Bone marrow (tissue), 2 donors: ENCODE data around the gene LRRC47.

Experiments used
- DNase-seq, 2 donors: peaks; one replicate each; lab custom pipeline; 2025; lab: John Stamatoyannopoulos, UW

The LRRC47 gene

DNA sequence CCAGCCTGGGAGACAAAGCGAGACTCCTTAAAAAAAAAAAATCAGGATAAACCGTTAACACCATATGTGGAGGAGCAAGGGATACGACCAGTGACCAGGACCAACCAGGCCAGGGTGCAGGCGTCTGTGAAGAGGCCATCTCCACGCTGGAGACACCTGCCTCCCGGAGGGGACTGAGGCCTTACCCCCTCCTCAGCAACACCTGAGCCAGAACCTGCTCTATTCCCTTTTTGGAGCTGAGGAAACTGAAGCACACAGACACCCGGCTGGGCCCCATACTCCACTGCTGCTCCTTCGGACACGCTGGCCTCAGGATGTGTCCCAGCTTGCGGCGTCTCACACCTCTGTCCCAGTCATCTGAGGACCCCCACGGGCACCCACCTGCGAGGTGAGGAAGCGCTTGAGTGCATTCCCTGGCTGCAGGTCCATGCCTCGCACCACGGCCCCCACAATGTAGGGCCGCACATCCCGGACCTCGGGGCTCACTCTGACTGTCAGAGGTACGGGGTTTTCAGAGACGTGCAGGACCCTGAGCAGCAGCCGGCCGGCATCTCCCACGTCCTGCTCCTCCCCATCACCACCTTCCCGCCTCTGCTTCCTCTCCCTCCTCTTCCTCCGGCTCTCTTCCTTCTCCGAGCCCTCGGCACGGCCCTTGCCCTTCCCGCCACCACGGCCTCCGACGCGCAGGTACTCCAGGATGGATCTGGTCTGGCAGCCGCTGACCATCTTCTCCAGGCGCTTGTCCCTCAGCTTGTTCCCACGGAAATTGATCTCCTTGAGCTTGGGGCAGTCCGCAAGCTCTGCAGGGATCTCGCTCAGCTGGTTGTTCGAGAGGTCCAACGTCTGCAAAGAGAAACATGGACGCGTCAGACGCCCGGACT lies 9.6 kb downstream of the LRRC47 start:
- no peak for DNase-seq

DNA sequence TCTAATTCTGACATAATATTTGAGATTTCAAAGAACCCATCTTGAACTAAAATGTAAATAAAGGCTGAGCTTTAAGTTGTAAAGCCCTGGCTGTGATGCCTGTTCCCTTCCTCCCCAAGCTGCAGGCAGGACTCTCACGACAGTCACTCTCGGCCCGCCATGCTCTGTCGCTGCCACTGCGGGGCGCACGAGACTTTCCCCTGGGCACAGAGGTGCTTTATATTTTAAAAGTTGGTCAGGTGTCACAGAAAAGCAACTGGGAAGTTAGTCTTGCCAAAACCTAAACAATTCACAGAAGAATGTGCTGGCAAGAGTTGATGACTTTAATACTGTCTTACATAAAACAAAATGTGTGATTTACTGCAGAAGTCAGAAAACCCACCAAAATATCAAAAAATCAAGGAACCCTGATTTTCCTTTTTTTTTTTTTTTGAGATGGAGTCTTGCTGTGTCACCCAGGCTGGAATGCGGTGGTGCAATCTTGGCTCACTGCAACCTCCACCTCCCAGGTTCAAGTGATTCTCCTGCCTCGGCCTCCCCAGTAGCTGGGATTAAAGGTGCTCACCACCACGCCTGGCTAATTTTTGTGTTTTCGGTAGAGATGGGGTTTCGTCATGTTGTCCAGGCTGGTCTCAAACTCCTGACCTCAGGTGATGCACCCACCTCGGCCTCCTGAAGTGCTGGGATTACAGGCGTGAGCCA lies 10.7 kb downstream of the LRRC47 start:
- no peak for DNase-seq

DNA sequence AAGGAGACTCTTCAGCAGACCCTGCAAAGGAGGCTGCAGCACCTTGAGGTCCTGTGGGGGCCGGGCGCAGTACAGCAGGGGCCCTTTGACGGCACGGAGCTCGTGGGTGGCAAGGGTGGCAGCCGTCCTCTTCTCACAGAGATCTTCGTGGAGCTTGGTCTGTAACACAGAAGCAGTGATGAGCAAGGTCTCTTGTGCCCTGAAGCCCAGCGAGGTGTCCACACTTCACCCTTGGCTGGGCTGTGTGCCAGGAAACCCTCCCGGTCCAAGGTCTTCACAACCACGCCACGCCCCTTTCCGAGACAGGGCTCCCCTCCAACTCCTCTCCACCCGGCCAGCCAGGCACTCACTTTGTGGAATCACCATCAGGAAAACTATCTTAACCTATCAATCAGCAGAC lies 11.3 kb downstream of the LRRC47 start:
- DNase-seq, result no peak

DNA sequence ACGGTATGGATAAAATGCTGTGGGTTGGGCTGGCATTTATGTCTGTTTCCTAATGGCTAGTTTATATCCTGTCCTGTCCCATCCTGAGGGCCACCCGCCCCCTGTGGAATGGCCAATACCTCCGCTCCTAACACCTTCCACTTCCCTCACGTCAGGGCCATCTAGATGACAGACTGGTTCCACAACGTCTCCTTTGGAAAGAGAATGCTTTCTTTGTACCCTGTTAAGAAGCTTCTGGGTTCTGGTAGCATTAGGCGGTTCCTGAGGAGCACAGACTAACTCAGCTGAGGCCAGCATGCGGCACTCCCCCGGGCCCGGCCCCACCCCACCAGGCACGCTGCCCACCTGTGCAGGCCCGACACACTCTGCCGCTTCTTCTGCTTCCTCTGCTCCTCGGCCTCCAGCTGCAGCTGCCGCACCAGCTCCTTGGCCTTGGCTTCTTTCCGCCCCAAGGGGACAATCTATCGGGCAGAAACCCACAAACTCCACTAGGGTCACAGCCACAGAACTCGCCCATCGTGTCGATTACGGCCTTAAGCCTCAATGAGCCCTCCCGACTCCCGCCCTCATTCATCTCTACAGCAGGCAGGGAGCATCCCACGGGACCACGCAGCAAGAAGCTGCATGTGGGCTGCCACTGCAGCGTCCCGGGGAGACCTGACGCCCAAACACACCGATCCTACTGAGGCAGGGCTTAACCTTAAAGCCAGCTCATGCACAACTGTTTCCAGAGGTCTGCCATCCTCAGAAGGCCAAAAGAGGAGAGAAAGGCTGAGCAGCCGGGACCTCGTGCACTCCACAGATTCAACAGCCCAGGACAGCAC lies 12.4 kb downstream of the LRRC47 start:
- DNase-seq, result no peak

DNA sequence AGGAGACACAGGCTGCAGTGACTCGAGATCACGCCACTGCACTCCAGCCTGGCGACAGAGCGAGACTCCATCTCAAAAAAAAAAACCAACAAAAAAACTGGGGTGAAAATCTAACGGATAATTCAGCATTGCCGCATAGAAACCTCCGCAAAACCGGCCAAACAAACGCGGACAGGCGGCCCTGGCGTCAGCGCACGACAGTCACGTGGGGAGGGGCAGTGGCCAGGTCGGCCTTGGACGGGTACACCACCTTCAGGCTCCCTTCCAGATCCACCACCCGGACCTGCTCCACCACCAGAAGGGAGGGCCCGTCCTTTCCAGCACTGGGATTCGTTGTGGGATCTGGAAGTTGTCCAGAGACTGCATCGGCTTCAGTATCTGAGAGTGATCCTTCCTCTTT lies 15.4 kb downstream of the LRRC47 start:
- DNase-seq, result no peak

DNA sequence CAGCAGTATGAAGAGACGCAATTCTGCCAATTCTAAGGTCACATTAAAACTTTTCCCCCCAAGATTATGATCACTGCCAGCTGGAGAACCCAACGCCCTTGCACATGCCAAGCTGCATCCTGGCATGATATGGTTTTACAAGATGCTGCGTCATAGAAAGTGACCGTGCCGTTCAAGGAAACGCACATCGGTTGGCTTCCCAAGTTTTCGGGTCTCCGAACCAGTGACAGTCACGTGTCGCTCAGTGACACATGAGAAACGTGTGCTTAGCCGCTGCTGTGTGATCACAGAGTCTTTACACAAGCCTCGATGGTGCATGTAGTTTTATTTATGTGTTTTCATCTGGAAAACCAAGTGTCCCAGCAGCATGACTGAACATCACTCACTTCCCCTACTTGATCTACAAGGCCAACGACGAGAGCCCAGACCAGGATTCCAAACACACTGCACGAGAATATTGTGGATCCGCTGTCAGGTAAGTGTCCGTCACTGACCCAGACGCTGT lies 16.3 kb downstream of the LRRC47 start:
- no peak for DNase-seq

DNA sequence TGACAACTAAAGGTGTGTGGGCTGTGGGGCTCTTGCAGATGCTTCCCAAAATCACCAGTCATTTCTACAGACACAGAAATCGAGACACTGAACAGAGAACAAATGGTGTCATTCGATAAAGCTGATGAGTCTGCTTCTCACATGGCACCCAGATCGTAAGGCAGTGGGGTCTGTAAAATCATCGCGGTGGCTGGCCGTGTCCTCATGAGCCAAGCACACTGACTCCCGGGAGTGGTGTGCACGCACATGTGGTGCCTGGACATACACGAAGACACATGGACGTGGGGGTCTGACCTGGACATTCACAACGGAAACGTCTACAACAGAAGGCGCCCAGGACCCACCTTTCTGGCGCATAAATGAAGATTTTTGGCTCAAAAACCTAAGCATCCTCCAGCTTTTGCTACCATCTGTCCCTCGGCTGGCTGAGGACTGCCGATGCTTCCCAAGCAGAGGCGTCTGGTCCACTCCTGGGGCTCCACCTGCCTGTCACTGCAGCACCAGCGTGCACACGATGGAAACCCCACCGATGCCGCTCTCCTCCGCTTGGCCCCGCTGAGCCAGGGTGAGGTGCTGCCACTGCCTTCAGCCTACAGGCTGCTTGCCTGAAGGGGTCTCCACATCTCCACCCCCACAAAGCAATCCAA lies 16.9 kb downstream of the LRRC47 start:
- DNase-seq, result no peak

DNA sequence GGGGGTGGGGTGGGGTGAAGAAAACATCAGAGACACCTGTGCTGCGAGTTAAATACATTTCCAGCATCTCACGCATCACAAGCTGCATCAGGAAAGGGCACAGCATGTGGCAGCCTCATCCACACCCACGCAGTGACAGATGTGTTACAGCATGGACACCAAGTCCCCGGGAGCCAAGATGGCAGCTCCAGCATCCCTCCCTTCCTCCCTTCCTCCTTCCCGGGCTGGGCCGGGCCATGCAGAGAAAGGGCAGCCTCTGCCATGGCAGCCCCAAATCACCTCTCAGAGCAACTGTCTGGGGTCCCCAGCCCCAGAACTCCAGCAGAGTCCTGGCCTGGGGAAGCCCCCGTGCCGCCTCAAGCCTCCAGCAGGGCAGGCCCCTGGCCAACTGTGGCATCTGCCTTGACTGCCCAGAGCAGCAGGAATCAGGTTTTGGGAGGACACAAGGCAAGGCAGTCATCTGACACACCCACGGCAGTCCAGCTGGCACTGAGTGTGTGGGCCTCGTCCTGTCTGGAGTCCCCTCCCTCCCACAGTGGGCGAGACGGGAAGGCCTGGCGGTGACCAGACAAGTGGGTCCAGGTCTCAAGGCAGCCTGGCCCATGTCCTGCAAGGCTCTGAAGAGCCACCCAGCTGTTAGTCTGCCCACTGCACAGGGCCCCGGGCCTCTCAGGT lies 17.6 kb downstream of the LRRC47 start:
- no peak for DNase-seq

DNA sequence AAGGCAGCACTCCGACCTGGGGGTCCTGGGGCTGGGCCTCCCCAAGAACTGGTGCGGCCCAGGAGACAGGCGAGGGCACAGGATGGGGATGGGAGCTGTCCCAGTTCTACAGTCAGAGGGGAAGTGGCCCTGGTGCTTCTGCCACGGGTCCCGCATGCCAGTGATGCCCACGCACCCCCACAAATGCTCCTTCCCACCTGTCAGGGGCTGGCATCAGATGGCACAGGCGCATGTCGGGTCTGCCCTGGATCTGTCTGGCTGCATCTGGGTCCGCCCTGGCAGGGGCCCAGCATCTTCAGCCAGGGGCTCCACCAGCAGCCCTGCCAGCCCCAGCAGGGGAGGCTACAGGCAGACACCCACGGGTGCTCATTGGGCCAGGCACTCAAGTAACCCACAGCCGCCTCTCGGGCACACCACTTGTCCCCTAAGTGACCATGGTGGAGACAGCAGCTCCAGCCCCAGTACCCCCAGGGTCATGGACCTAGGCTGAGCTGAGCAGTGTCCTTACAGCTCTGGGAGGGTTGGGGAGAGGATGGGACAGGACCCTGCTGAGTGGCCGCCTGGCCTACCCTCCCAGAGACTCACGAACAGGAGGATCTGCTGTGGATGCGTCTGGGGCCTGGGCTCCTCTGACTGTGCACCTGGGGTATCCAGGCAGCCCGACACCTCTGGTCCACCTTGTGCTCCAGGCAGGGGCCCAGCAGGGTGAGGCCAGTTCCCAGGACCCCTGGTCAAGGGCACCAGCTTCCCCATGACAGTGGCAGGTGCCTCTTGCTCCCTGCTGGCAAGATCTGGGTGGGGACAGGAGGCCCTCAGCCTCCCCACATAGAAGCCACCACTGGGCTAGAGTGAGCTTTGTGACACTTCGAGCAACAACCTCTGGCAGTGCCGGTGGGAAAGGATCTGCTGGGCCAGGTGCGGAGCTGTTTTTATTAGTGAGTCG lies 18.4 kb downstream of the LRRC47 start:
- no peak for DNase-seq

DNA sequence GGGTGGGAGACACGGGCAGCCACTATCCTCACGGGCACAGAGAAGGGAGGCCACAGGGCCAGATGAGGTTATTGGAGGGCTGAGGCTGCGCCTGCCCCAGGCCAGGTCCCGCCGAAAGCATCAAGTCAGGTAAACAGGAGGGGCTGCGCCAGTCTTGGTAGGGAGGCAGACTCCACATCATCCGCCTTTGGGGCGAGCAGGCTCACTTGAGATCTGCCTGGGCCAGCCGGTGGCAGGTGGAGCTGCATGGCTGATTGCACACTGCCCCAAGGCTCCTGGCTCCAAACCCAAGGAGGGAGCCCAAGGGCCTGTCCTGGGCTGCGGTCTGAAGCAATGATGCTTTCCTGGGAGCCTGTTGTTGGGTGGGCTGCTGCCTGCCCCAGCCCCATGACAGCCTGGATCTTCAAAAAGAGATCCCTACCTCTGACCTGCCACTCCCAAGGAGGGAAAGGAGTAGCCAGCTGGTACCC lies 19.2 kb downstream of the LRRC47 start:
- DNase-seq, result no peak

DNA sequence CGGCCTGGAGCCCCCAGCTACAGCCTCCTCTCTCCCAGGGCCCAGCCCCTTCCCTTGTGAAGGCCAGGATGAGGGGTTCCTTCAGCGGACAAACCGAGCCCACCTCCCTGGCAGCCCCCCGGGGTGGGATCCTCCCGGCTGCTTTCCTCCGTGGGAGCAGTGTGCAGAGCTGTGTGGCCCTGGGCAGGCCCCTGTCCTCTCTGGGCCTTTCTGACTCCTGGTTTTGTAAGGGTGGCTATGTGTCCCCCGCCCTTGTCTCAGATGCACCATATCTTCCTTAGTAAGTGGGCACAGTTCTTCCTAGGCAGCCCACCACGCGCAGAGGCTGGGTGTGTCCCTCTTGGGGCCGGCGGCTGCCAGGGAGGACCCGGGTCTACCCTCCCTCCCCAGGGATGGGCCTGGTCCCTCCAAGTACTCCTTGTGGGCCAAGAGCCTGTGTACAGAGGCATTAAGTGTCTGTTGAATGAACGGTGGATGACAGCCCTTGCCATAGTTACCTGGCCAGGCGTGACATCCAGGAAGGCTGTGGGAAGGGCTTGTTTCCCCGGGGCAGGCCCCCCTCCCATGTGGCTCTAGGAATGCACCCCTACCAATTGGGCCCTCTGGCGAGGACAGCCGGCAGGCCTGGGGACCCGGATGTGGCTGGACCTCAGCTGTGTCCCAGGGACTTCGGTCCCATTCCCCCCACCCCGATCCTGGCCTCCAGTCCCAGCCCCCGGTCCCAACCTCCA lies 19.9 kb downstream of the LRRC47 start:
- no peak for DNase-seq

DNA sequence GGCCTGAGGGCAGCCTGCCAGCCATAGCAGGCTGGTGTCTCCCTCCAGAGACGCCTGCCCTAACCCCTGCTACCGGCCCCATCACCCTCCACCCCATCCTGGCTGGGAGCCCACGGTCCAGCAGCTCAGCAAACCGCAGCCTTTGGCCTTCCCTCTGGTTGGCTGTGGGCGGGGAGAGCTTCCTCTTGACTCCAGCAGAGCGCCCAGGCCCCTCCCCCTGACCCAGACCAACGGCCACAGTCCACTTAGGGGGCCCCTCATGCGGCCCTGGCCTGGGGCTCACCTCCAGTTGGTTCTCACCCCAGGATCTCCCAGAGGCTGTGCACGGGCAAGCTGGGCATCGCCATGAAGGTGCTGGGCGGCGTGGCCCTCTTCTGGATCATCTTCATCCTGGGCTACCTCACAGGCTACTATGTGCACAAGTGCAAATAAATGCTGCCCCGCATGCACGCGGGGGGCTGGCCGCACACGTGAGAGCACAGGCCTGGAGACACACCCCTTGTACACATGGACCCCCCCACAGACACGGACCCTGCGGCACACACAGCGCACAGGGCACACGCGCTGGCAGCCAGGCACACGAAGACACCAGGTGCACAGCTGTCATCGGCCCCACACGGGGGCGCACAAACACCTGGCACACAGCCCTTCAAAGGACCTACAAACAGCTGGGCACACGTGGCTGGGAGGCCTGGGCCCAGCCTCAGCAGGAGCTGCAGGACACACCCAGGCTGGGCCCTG lies 20.6 kb downstream of the LRRC47 start:
- peak in 1 of 2 donors; percentile 15 for DNase-seq

DNA sequence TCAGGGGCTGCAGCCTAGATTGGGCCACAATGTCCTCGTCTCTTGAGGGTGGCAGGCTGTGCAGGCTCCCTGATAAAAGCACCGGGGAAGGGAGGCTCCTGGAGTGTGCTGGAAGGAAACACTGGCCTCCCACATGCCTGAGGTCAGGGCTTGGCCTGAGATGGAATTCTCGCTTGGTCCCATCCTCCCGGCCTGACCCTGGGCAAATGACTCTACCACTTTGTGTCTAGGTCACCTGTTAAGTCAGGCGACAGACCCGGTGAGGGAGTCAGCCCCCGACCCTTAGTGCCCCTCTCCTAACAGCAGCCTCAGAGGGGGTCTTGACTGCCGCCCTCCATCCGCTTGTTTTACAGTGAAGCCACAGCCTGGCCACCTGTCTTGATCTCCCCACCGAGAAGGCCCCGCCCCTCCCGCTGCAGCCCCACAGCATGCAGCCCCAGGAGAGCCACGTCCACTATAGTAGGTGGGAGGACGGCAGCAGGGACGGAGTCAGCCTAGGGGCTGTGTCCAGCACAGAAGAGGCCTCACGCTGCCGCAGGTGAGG lies 21.3 kb downstream of the LRRC47 start:
- no peak for DNase-seq

DNA sequence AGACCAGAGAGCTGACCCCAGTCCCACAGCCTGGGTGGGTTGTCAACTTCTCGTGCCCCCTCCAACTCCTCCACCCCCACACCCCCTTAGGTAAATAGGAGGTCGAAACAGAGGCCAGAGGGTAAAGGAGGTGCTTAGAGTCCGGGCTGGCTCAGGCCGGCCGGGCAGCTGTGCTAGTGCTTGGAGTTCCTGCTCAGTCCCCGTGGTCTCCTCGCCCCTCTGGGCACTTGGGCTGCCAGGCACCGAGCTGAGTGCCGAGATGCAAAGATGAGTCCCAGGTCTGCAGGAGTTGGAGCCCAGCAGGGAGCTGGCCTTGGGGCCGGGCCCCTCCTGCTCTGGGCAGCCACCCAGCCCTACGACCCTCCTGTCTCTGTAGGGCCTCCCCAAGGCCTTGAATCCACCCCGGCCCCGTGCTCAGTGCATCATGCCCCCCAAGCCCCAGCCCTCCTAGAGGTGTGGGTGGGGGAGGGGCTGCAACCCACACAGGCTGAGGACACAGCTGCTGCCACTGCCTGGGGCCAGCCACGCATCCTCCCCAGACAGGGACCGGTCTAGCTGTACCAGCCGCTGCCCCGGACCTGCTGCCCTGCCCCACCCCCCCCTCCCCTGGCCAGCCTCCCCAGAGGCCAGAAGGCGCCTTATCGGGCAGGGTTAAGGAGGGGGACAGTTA lies 21.9 kb downstream of the LRRC47 start:
- DNase-seq, result no peak

DNA sequence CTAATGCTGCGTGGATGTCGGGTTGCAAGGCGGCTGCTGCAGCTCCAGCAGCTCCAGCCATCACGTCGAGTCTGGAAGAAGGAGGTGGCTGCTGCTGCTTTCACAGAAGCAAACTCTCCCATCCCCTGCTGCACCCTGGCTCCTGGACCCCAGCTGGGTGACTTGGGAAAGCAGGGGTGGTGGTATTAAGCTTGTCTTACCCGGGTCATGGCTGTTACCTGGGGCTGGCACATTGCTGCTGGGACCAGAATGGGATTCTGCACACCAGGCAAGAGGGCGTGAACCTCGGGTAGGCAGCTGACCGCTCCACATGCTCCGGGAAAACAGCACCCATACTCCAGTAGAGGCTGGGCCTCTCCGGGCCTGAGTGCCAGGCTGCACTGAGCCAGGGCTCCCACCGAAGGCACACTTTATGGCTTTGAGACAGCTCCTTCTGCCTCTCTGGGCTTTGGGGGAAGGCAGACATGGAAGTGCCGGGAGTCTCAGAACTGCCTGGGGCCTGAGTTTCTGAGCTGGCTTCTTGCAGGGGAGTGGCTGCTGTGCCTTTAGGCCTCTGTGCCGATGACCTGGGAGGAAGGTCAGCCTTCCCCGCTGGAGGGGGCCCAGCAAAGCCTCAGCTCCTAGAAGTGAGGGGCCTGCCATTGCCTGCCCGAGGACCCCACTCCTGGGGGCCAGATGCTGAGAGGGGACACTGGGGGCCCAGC lies 22.6 kb downstream of the LRRC47 start:
- DNase-seq, result no peak

DNA sequence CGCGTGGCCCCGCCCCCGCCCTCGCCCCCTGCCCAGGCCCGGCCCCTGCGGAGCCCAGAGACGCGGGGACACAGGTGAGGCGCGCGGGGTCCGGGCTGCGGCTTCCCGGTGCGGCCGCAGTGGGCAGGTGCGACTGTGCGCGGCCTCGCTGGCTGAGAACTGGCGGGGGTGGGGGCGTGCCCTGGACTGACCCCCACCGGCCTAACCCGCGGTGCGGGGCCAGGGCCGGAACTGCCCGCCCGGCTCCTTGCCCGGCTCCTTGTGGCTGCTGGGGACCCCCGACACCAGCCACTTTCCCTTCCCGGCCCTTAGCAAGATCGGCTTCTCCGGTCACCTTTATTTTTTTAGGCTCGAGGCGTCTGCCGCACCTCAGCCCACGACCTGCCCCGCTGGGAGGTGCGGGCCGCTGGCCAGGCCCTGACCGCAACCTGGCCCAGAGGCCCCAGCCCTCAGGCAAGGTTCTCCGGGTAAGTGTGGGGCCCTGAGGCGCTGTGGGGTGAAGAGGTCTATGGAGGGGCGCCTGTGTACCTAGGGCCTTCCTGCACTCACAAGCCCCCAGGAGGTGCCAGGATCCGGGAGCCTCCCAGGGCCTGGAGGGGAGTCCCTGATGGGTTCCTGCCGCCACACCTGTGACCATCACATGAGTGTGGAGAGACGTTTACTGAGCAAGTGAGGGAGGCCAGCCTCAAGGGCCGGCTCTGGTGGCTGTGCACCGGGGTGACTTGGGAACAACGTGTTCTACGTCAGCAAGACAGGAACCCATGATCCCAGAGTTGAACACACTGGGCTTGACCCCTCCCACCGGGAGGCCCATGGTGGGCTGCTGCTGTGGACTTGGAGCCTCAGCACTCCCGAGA lies 23.4 kb downstream of the LRRC47 start, which contains the start of gene SMIM1:
SMIM1 (plus strand) TSS at position 35 of the 857 bp plus-strand sequence. CDS start 2,625 bp downstream, outside the sequence.
- DNase-seq, result no peak
